Tibial artery (tissue), 4 donors: Measurements from ENCODE around the gene SF3B3.

ENCODE experiments used
- DNase-seq, 2 donors: peaks; one replicate each; pipeline ENCODE4 v3.0.0-alpha.2; 2019
- H3K27ac ChIP-seq, 2 donors: fragments of 200-600 bp; sonication (generic) in 1 of 2; 1 replicate in 1 of 2; 2 replicates in 1 of 2; pipeline ENCODE4 v1.5.1; 2018 to 2019; ENCODE audit warnings: mild to moderate bottlenecking in 1 of 2
- H3K27me3 ChIP-seq, 2 donors: fragments of 200-600 bp; sonication (generic) in 1 of 2; one replicate each; pipeline versions ENCODE4 v1.5.1 to v1.6.0; 2016 to 2019
- H3K36me3 ChIP-seq, 3 donors: fragments of 200-600 bp; sonication (generic) in 2 of 3; one replicate each; pipeline ENCODE4 v1.5.1; 2016 to 2019; ENCODE audit warnings: mild to moderate bottlenecking in 2 of 3
- H3K4me1 ChIP-seq, 4 donors: fragments of 200-600 bp; sonication (generic) in 2 of 4; 1 replicate in 3 of 4; 2 replicates in 1 of 4; pipeline ENCODE4 v1.5.1; 2016 to 2019
- H3K4me3 ChIP-seq, 2 donors: fragments of 200-600 bp; sonication (generic) in 1 of 2; 1 replicate in 1 of 2; 2 replicates in 1 of 2; pipeline ENCODE4 v1.5.1; 2018 to 2019; ENCODE audit warnings: mild to moderate bottlenecking in 2 of 2
- H3K9me3 ChIP-seq, 3 donors: fragments of 200-600 bp; sonication (generic) in 1 of 3; one replicate each; pipeline ENCODE4 v1.5.1; 2016 to 2019
- CTCF ChIP-seq, 2 experiments: fragments of 200-600 bp in 1 of 2; fragments of 450-650 bp in 1 of 2; IDR thresholded peaks; one replicate each; pipeline ENCODE4 v1.5.1; 2017 to 2019; ENCODE audit warnings: antibody characterized with exemption in 2 of 2, mild to moderate bottlenecking in 1 of 2, moderate library complexity in 1 of 2
- intact Hi-C: fragments of 100-400 bp; cut with DNase I; formaldehyde crosslinking; loops from one replicate; pipeline ENCODE4 v1.15.0; 2023; ENCODE audit warnings: low total_unique reads

SF3B3 gene

DNA sequence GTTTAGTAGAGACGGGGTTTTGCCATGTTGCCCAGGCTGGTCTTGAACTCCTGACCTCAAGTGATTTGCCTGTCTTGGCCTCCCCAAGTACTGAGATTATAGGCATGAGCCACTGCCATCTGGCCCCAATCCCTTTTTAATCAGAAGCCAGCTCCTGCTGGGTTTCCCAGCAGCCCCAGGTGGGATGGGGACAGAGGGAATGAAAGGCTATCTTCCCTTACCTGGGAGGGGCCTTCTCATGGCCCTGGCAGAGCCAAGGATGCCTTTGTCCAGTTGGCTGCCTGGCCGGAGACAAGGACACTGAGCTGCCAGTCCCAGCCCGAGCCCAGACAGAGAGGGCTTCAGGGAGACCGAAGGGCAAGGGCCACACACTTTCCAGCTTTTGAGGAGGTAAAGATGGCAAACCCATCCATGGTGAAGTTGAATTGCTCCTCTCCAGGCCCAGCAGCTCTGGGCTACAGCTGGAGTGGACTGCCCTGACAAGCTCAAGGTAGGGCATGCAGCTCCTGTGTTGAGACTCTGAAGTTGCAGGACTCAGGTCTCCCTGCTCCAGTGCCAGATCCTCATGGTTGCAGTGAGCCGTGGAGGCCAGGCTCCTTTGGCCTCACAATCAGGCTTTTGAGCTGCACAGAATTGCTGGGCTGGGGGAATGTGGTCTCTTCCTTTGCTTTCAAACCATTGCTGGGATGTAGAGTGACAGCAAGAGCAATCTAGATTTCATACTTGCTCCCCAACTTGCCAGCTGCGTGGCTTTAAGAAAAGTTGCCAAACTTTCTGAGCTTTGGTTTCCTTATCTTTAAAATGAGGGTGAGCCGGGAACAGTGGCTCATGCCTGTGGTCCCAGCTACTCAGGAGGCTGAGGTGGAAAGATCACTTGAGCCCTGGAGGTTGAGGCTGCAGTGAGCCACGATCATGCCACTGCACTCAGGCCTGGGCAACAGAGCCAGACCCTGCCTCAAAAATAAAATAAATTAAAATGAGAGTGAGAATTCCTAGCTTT, 78.3 kb downstream of the SF3B3 start:
- intact Hi-C loops: no loop called here
- no peak overlapping the region for H3K27ac ChIP-seq
- H3K4me1 ChIP-seq: peaks cover 0 to 8% (median 0%) of the 10 kb centered on the region in 4 donors
- H3K4me3 ChIP-seq: no peak overlapping the region
- no peaks in the 10 kb centered on the region for H3K36me3 ChIP-seq
- no peak for TF ChIP-seq CTCF (IDR thresholded peaks at IDR 0.05)
- no peak for DNase-seq
- H3K27me3 ChIP-seq: no peaks in the 10 kb centered on the region
- no peaks in the 10 kb centered on the region for H3K9me3 ChIP-seq

GRCh38 chr16:70602831-70603230, 79.2 kb downstream of the SF3B3 start:
- TF ChIP-seq CTCF (IDR thresholded peaks at IDR 0.05): no peak
- peaks cover 0 to 8% (median 0%) of the 10 kb centered on the region in 4 donors for H3K4me1 ChIP-seq
- H3K9me3 ChIP-seq: no peaks in the 10 kb centered on the region
- no peaks in the 10 kb centered on the region for H3K27me3 ChIP-seq
- intact Hi-C loops: no loop called here
- no peak overlapping the region for H3K4me3 ChIP-seq
- H3K27ac ChIP-seq: no peak overlapping the region
- H3K36me3 ChIP-seq: no peaks in the 10 kb centered on the region
- no peak for DNase-seq

GRCh38 chr16:70604407-70605282, 81.0 kb downstream of the SF3B3 start:
- H3K27me3 ChIP-seq: no peaks in the 10 kb centered on the region
- DNase-seq: no peak
- H3K4me1 ChIP-seq: peaks cover 0 to 12% (median 0%) of the 10 kb centered on the region in 4 donors
- TF ChIP-seq CTCF (IDR thresholded peaks at IDR 0.05): no peak
- H3K9me3 ChIP-seq: no peaks in the 10 kb centered on the region
- no peak overlapping the region for H3K27ac ChIP-seq
- intact Hi-C loops: no loop called here
- no peaks in the 10 kb centered on the region for H3K36me3 ChIP-seq
- H3K4me3 ChIP-seq: no peak overlapping the region

DNA sequence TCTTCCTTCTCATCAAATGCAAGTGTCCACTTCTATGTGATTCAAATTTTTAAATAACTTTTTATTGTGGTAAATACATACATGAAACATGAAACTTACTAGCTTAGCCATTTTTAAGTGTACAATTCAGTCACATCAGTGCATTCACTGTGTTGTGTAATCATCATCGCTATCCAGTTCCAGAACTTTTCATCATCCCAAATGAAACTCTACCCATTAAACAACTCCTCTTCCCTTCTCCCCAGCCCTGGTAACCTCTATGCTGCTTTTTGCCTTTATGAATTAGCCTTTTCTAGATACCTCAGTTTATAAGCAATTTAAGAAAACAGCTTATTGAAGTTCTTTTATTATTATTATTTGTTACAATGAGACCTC, 81.7 kb downstream of the SF3B3 start:
- DNase-seq: no peak
- no peaks in the 10 kb centered on the region for H3K9me3 ChIP-seq
- no peaks in the 10 kb centered on the region for H3K27me3 ChIP-seq
- no peaks in the 10 kb centered on the region for H3K36me3 ChIP-seq
- no peak for TF ChIP-seq CTCF (IDR thresholded peaks at IDR 0.05)
- peaks cover 0 to 18% (median 3%) of the 10 kb centered on the region in 4 donors for H3K4me1 ChIP-seq
- intact Hi-C loops: no loop called here
- no peak overlapping the region for H3K4me3 ChIP-seq
- no peak overlapping the region for H3K27ac ChIP-seq

- H3K27me3 ChIP-seq: no peaks in the 10 kb centered on the region
- DNase-seq: no peak
- H3K4me3 ChIP-seq: no peak overlapping the region
- H3K36me3 ChIP-seq: no peaks in the 10 kb centered on the region
- TF ChIP-seq CTCF (IDR thresholded peaks at IDR 0.05): no peak
- no peak overlapping the region for H3K27ac ChIP-seq
- intact Hi-C loops: no loop called here
- H3K9me3 ChIP-seq: no peaks in the 10 kb centered on the region
- H3K4me1 ChIP-seq: peaks cover 0 to 21% (median 9%) of the 10 kb centered on the region in 4 donors
Measured at GRCh38 chr16:70608521-70608920, 84.9 kb downstream of the SF3B3 start.
